Nucleus accumbens (tissue), 56 donors: Measurements from ENCODE around the gene TRPC5OS.

Experiments
- DNase-seq, 56 donors: peaks; one replicate each; lab custom pipeline; 2025; lab: John Stamatoyannopoulos, UW

The TRPC5OS gene

GRCh38 chrX:111888600-111888999 lies 12.6 kb downstream of the TRPC5OS start:
- no peak for DNase-seq

- DNase-seq: no peak
Observed at GRCh38 chrX:111892375-111892774, 16.4 kb downstream of the TRPC5OS start.

DNA sequence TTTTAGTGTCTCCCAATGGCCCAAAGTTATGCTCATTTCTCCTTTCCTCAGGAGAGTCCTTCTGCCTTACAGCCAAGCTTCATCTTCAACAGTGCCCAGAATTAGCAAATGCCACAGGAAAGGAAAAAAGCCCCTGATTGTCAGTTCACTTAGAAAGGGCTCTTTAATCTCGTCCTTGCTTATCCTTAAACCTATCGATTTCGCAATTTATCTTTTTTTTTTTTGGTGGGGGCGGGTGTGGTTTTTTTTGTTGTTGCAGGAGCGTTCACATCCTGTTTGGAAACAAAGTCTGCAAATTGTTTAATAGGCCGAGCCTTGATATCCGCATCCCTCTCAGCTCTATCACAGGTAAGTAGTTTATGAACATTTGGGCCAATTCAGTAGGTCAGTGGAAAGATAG lies 20.2 kb downstream of the TRPC5OS start:
- DNase-seq: no peak

DNA sequence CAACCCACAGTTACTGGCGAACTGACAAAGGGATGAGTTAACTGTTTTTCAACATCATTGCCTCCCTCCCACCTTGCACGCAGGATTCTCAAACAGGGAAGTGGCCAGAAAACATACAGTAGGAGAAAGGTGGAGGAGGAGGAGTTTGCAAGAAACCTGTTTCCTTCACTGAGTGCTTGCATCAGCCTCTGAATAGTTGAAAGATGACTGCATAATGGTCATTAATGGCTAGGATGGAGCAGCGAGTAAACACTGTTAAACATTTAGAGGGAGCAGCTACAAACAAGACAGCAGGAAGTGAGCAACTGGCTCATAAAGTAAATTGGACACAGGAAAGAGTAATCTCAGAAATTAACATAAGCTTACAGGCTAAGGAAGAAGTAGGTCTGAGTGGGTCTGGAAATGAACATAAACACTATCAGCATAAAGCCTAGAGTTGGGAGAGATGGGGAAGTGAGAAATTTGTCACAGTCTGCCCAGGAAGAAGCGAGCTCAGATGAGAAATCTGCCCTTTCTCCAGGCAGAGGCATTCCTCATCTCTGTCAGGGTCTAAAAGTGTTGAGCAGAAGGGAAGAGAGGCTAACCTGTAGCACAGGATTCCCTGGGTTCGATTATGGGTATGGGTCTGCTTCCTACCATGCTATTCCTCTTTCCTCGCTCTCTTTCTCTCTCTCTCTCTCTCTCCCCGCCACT lies 38.6 kb downstream of the TRPC5OS start:
- no peak for DNase-seq

DNA sequence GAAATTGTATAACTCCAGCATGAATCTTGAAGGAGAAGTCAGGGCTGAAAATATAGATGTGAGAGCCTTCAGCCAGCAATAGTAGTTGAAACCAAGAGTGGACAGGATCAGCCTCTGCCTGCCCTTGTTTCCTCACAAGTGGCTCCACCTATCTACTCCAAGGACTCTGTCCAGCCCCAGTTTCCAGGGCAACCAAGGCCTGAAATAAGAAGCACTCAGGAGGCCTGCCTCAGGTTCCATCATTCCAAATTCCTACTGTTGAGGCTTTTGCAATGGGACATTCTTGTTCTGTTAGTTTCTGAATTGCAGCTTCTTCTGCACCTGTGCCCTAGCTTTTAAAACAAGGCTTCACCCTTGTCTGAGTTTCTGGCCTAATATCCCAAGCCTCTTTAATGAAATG lies 41.6 kb downstream of the TRPC5OS start:
- DNase-seq: no peak

DNA sequence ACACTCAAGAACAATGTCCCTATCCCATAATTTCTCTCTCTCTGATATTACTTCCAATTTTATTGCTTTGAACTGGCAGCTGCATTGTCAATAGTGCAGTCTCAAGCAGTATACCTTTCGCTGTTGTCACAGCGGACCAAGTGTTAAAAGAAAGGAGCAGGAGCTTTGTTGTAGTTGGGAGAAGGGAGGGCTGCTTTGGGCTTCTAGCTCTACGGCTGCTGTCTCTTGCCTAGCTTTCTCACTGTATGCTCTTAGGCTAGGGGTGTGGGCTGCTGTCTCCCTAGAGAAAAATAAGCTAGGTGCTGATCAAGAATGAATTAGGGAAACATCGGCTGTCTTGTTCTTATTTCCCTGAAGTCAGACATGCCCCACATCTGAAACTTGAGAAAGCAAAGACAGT lies 52.5 kb downstream of the TRPC5OS start:
- no peak for DNase-seq
